Esophagus squamous epithelium (tissue), 4 donors: Measurements from ENCODE around the gene TRIM40.

Experiments used
- POLR2A ChIP-seq, 4 donors: fragments of 450-650 bp; IDR thresholded peaks; one replicate each; pipeline ENCODE4 v1.6.1; 2017; ENCODE audit warnings: antibody characterized with exemption in 4 of 4, mild to moderate bottlenecking in 4 of 4, moderate library complexity in 3 of 4
- TF ChIP-seq, protein P1 (sequence below), 6 experiments: fragments of 450-650 bp in 4 of 6; fragments of 200-600 bp in 2 of 6; sonication (generic) in 2 of 6; IDR thresholded peaks; one replicate each; pipeline ENCODE4 v1.5.1; 2016 to 2019; ENCODE audit warnings: antibody characterized with exemption in 6 of 6, mild to moderate bottlenecking in 4 of 6, moderate library complexity in 4 of 6

GRCh38 chr6:30104661-30105060 lies 31.3 kb upstream of the TRIM40 start:
- TF ChIP-seq, protein P1, sequence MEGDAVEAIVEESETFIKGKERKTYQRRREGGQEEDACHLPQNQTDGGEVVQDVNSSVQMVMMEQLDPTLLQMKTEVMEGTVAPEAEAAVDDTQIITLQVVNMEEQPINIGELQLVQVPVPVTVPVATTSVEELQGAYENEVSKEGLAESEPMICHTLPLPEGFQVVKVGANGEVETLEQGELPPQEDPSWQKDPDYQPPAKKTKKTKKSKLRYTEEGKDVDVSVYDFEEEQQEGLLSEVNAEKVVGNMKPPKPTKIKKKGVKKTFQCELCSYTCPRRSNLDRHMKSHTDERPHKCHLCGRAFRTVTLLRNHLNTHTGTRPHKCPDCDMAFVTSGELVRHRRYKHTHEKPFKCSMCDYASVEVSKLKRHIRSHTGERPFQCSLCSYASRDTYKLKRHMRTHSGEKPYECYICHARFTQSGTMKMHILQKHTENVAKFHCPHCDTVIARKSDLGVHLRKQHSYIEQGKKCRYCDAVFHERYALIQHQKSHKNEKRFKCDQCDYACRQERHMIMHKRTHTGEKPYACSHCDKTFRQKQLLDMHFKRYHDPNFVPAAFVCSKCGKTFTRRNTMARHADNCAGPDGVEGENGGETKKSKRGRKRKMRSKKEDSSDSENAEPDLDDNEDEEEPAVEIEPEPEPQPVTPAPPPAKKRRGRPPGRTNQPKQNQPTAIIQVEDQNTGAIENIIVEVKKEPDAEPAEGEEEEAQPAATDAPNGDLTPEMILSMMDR (IDR thresholded peaks at IDR 0.05), result no peak
- no peak for TF ChIP-seq POLR2A (IDR thresholded peaks at IDR 0.05)
